Stimulated activated naive CD8-positive, alpha-beta T cell treated with anti-CD3 and anti-CD28 coated beads, Interleukin-15, Interleukin-2, amounts not matched to agents 100 ng/mL and 50 ng/mL, for 24 hours (primary cell): Measurements from ENCODE around the gene P4HA1.
"Not testable (repeated sequence)": the region's sequence is repeated elsewhere in the genome, so short reads cannot be mapped to it uniquely, and the experiment has no call there.

Experiments
- H3K27ac Mint-ChIP-seq: one replicate; pipeline ENCODE4 v1.8.0; 2021; ENCODE audit warnings: mild to moderate bottlenecking, mixed read lengths
- H3K27me3 Mint-ChIP-seq: one replicate; pipeline ENCODE4 v1.8.0; 2021; ENCODE audit warnings: mixed read lengths
- H3K36me3 Mint-ChIP-seq: one replicate; pipeline ENCODE4 v1.8.0; 2021; ENCODE audit warnings: low read depth, mixed read lengths
- H3K4me1 Mint-ChIP-seq: one replicate; pipeline ENCODE4 v1.8.0; 2021; ENCODE audit warnings: low read depth, mixed read lengths
- H3K4me3 Mint-ChIP-seq: one replicate; pipeline ENCODE4 v1.8.0; 2021; ENCODE audit warnings: mild to moderate bottlenecking, mixed read lengths
- H3K9me3 Mint-ChIP-seq: one replicate; pipeline ENCODE4 v1.8.0; 2021; ENCODE audit warnings: mixed read lengths

The P4HA1 gene

DNA sequence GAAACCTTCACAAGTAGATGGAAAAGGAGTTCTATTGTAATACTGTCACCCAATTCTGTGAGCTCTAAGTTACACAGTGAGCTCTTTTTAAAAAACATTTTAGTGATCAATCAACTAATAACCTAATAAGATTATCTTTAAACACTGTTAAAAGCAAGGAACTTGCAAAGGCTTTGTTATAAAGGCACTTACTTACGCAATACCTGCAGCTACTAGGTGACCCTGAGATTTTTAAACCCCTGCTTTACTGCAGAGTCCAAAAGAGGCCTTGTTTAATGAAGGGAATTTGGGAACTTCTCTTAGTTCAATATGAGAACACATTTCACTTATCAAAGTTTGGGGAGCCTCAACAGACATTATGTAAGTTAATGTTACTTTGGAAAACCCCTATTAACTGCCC lies 53.3 kb downstream of the P4HA1 start:
- Mint-ChIP-seq H3K27ac (no peak overlapping the region), H3K36me3 (peaks cover 60% of the 10 kb centered on the region)

GRCh38 chr10:73042130-73042529 lies 54.5 kb downstream of the P4HA1 start:
- Mint-ChIP-seq H3K27me3 (no peaks in the 10 kb centered on the region), H3K4me3 (no peak overlapping the region), H3K9me3 (no peaks in the 10 kb centered on the region), H3K36me3 (peaks cover 50% of the 10 kb centered on the region), H3K27ac (no peak overlapping the region), H3K4me1 (no peaks in the 10 kb centered on the region)

More for the DNA sequence above, 53.3 kb downstream of the P4HA1 start:
- Mint-ChIP-seq H3K9me3 (no peaks in the 10 kb centered on the region), H3K4me1 (no peaks in the 10 kb centered on the region), H3K4me3 (no peak overlapping the region), H3K27me3 (no peaks in the 10 kb centered on the region)

DNA sequence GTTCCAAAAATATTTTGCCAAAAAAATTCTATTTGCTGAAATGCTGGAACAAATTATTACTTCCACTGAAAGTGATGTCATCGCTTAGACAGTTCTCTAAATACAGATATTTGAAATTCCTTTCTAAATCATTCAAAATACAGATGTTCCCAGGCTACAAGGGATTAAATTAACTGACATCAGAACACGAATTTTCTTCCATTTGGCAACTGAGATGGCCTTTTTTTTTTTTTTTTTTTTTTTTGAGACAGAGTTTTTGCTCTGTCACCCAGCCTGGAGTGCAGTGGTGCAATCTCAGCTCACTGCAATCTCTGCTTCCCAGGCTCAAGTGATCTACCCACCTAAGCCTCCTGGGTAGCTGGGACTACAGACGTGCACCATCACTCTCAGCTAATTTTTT lies 57.0 kb downstream of the P4HA1 start:
- H3K27me3 Mint-ChIP-seq = no peaks in the 10 kb centered on the region
- peaks cover 53% of the 10 kb centered on the region for H3K36me3 Mint-ChIP-seq
- no peaks in the 10 kb centered on the region for H3K9me3 Mint-ChIP-seq
- H3K4me3 Mint-ChIP-seq = no peak overlapping the region
- H3K27ac Mint-ChIP-seq = no peak overlapping the region
- no peaks in the 10 kb centered on the region for H3K4me1 Mint-ChIP-seq

DNA sequence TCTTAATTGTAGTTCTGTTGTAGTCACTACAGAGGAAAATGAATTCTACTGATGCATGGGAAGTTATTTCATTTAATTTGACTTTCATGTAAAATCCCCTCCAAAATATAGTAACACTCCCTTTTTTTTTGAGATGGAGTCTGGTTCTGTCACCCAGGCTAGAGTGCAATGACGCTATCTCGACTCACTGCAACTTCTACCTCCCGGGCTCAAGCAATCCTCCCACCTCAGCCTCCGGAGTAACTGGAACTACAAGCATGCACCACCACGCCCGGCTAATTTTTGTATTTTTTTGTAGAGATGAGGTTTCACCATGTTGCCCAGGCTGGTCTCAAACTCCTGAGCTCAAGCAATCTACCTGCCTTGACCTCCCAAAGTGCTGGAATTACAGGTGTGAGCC lies 60.4 kb downstream of the P4HA1 start:
- peaks cover 50% of the 10 kb centered on the region for H3K36me3 Mint-ChIP-seq
- not testable (repeated sequence) for H3K4me1 Mint-ChIP-seq, H3K4me3 Mint-ChIP-seq, H3K9me3 Mint-ChIP-seq, H3K27ac Mint-ChIP-seq, H3K27me3 Mint-ChIP-seq

DNA sequence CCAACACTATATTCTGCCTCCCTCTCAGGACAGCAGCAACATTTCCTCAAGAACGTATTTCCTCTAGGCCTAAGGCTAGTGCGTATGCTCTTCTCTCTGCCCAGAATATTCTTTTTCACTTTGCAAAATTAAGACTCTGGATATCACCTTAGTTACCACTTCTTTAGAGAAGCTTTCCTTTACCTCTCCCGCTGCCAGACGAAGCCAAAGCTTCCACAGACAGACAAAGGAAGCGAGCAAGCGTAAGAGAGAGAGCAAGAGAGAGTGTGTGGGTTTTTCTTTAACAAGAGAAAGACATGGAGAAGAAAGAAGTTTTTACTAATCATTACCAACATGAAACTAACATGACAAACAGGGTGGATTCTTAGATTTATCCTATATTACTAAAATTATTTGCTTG lies 64.1 kb downstream of the P4HA1 start:
- H3K36me3 Mint-ChIP-seq = peaks cover 69% of the 10 kb centered on the region

GRCh38 chr10:73026623-73027022 lies 70.0 kb downstream of the P4HA1 start:
- Mint-ChIP-seq H3K36me3 (peaks cover 71% of the 10 kb centered on the region), H3K4me1 (peaks cover 33% of the 10 kb centered on the region)
- H3K27ac Mint-ChIP-seq, H3K9me3 Mint-ChIP-seq, H3K27me3 Mint-ChIP-seq, H3K4me3 Mint-ChIP-seq: not testable (repeated sequence)

More for the DNA sequence above, 64.1 kb downstream of the P4HA1 start:
- no peaks in the 10 kb centered on the region for H3K9me3 Mint-ChIP-seq
- no peaks in the 10 kb centered on the region for H3K27me3 Mint-ChIP-seq
- H3K27ac Mint-ChIP-seq = no peak overlapping the region
- H3K4me3 Mint-ChIP-seq = no peak overlapping the region
- no peaks in the 10 kb centered on the region for H3K4me1 Mint-ChIP-seq

GRCh38 chr10:73023455-73024070 lies 73.1 kb downstream of the P4HA1 start:
- not testable (repeated sequence) for H3K27me3 Mint-ChIP-seq, H3K4me3 Mint-ChIP-seq, H3K9me3 Mint-ChIP-seq
- Mint-ChIP-seq H3K27ac (peak overlapping the region; percentile 81), H3K4me1 (peaks cover 52% of the 10 kb centered on the region), H3K36me3 (peaks cover 82% of the 10 kb centered on the region)

GRCh38 chr10:73022961-73023360 lies 73.7 kb downstream of the P4HA1 start:
- H3K9me3 Mint-ChIP-seq, H3K27me3 Mint-ChIP-seq: not testable (repeated sequence)
- peaks cover 52% of the 10 kb centered on the region for H3K4me1 Mint-ChIP-seq
- peaks cover 81% of the 10 kb centered on the region for H3K36me3 Mint-ChIP-seq
- H3K4me3 Mint-ChIP-seq = peak overlapping the region; percentile 27
- H3K27ac Mint-ChIP-seq = peak overlapping the region; percentile 84

- H3K4me1 Mint-ChIP-seq = peaks cover 52% of the 10 kb centered on the region
Observed at GRCh38 chr10:73021538-73022164, 75.0 kb downstream of the P4HA1 start.

GRCh38 chr10:73021050-73021449 lies 75.6 kb downstream of the P4HA1 start:
- H3K4me1 Mint-ChIP-seq = peaks cover 52% of the 10 kb centered on the region
- H3K36me3 Mint-ChIP-seq = peaks cover 74% of the 10 kb centered on the region
- H3K4me3 Mint-ChIP-seq = no peak overlapping the region

More at GRCh38 chr10:73021538-73022164, 75.0 kb downstream of the P4HA1 start:
- not testable (repeated sequence) for H3K4me3 Mint-ChIP-seq, H3K27ac Mint-ChIP-seq, H3K27me3 Mint-ChIP-seq, H3K9me3 Mint-ChIP-seq
- H3K36me3 Mint-ChIP-seq = peaks cover 73% of the 10 kb centered on the region

GRCh38 chr10:73019100-73019499 lies 77.6 kb downstream of the P4HA1 start:
- Mint-ChIP-seq H3K27me3 (no peaks in the 10 kb centered on the region), H3K4me1 (peaks cover 40% of the 10 kb centered on the region), H3K9me3 (no peaks in the 10 kb centered on the region), H3K36me3 (peaks cover 63% of the 10 kb centered on the region), H3K27ac (peak overlapping the region; percentile 54), H3K4me3 (no peak overlapping the region)

More at GRCh38 chr10:73021050-73021449, 75.6 kb downstream of the P4HA1 start:
- Mint-ChIP-seq H3K9me3 (no peaks in the 10 kb centered on the region), H3K27ac (no peak overlapping the region), H3K27me3 (no peaks in the 10 kb centered on the region)

- H3K9me3 Mint-ChIP-seq = no peaks in the 10 kb centered on the region
- no peak overlapping the region for H3K27ac Mint-ChIP-seq
- peaks cover 36% of the 10 kb centered on the region for H3K4me1 Mint-ChIP-seq
- peaks cover 62% of the 10 kb centered on the region for H3K36me3 Mint-ChIP-seq
- H3K27me3 Mint-ChIP-seq = no peaks in the 10 kb centered on the region
- H3K4me3 Mint-ChIP-seq = no peak overlapping the region
Observed at GRCh38 chr10:73018632-73019031, 78.0 kb downstream of the P4HA1 start.

GRCh38 chr10:73017955-73018480 lies 78.6 kb downstream of the P4HA1 start:
- H3K4me1 Mint-ChIP-seq = peaks cover 29% of the 10 kb centered on the region
- peaks cover 61% of the 10 kb centered on the region for H3K36me3 Mint-ChIP-seq
- H3K27me3 Mint-ChIP-seq = no peaks in the 10 kb centered on the region
- no peaks in the 10 kb centered on the region for H3K9me3 Mint-ChIP-seq
- H3K27ac Mint-ChIP-seq = no peak overlapping the region
- no peak overlapping the region for H3K4me3 Mint-ChIP-seq

- H3K27ac Mint-ChIP-seq = no peak overlapping the region
- H3K4me3 Mint-ChIP-seq = no peak overlapping the region
- H3K4me1 Mint-ChIP-seq = peaks cover 15% of the 10 kb centered on the region
- H3K36me3 Mint-ChIP-seq = peaks cover 64% of the 10 kb centered on the region
- H3K27me3 Mint-ChIP-seq = no peaks in the 10 kb centered on the region
- no peaks in the 10 kb centered on the region for H3K9me3 Mint-ChIP-seq
Observed at GRCh38 chr10:73015779-73016178, 80.9 kb downstream of the P4HA1 start.

- H3K4me1 Mint-ChIP-seq = no peaks in the 10 kb centered on the region
- H3K36me3 Mint-ChIP-seq = peaks cover 78% of the 10 kb centered on the region
- peaks cover 4% of the 10 kb centered on the region for H3K9me3 Mint-ChIP-seq
- no peak overlapping the region for H3K27ac Mint-ChIP-seq
- no peaks in the 10 kb centered on the region for H3K27me3 Mint-ChIP-seq
- H3K4me3 Mint-ChIP-seq = no peak overlapping the region
Observed at GRCh38 chr10:73003822-73004221, 92.8 kb downstream of the P4HA1 start.

DNA sequence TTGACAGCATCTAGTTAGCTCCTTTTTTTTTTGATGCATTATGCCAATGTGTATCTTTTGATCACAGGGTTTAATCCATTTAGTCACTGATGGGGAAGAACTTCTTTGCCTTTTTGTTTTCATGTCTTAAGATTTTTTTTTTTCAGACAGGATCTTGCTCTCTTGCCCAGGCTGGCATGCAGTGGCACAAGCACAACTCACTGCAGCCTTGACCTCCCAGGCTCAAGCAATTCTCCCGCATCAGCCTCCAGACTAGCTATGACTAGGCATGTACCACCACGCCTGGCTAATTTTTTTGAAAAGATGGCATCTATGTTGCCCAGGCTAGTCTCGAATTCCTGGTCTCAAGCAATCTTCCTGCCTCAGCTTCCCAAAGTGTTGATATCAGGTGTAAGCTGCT lies 95.7 kb downstream of the P4HA1 start:
- Mint-ChIP-seq H3K4me3 (no peak overlapping the region), H3K4me1 (no peaks in the 10 kb centered on the region), H3K9me3 (peaks cover 10% of the 10 kb centered on the region), H3K27ac (no peak overlapping the region), H3K27me3 (no peaks in the 10 kb centered on the region), H3K36me3 (peaks cover 61% of the 10 kb centered on the region)
